PC-9 (cell line): ENCODE data around the gene SPATC1L. TPM values are rescaled to one million over a fixed set of nuclear protein-coding genes. Genes with fewer than 3 reads are reported as not detected.

Experiments used
- BruUV-seq: library from RNA; stranded (reverse); fragments of 400-500 nt; replicated peaks from 2 replicates; lab custom pipeline; 2021; lab: Mats Ljungman, UMichigan
- CTCF ChIA-PET: fragments of 300-600 bp; sonication (Branson Sonifier 250); formaldehyde crosslinking; loops from one replicate; lab custom pipeline; 2022; ENCODE audit warnings: antibody characterized with exemption; lab: Charles Lee
- POLR2A ChIA-PET: fragments of 300-600 bp; sonication (Branson Sonifier 250); formaldehyde crosslinking; loops from one replicate; lab custom pipeline; 2022; ENCODE audit warnings: antibody characterized with exemption; ENCODE audit not compliant: unreplicated experiment; lab: Charles Lee
- DNase-seq, 2 experiments: peaks; one replicate each; pipeline versions ENCODE4 v3.0.0 to v3.0.0-alpha.2; 2015 to 2022; ENCODE audit warnings: mixed read lengths in 1 of 2
- H2AFZ ChIP-seq: fragments of 200-600 bp; sonication (generic); 2 replicates; pipeline ENCODE4 v1.8.1; 2017; ENCODE audit warnings: antibody characterized with exemption
- H3F3A ChIP-seq: fragments of 200-600 bp; sonication (generic); 2 replicates; pipeline ENCODE4 v1.8.1; 2017; ENCODE audit warnings: antibody characterized with exemption, mild to moderate bottlenecking, low read depth; ENCODE audit not compliant: insufficient read depth
- H3K27ac ChIP-seq: fragments of 200-600 bp; sonication (generic); 2 replicates; pipeline ENCODE4 v1.6.1; 2016; ENCODE audit warnings: mixed run types
- H3K27me3 ChIP-seq: fragments of 200-600 bp; sonication (generic); 2 replicates; pipeline ENCODE4 v1.6.1; 2016; ENCODE audit warnings: low read depth, mixed run types; ENCODE audit not compliant: insufficient read depth
- H3K36me3 ChIP-seq: fragments of 200-600 bp; sonication (generic); 2 replicates; pipeline ENCODE4 v1.6.1; 2016; ENCODE audit warnings: low read depth, mixed run types
- H3K4me1 ChIP-seq: fragments of 200-600 bp; sonication (generic); replicated peaks from 2 replicates; pipeline ENCODE4 v1.6.1; 2016; ENCODE audit warnings: mixed run types; ENCODE audit not compliant: insufficient read depth
- H3K4me2 ChIP-seq: fragments of 200-600 bp; sonication (generic); 2 replicates; pipeline ENCODE4 v1.6.1; 2017; ENCODE audit warnings: mixed run types
- H3K4me3 ChIP-seq: fragments of 200-600 bp; sonication (generic); 2 replicates; pipeline ENCODE4 v1.6.1; 2016; ENCODE audit warnings: mixed run types
- H3K79me2 ChIP-seq: fragments of 200-600 bp; sonication (generic); 2 replicates; pipeline ENCODE4 v1.6.1; 2017; ENCODE audit warnings: low read depth, mixed run types
- H3K9me2 ChIP-seq: fragments of 200-600 bp; sonication (generic); 2 replicates; pipeline ENCODE4 v1.8.1; 2017; ENCODE audit warnings: mild to moderate bottlenecking; ENCODE audit not compliant: insufficient read depth
- H3K9me3 ChIP-seq: fragments of 200-600 bp; sonication (generic); 2 replicates; pipeline ENCODE4 v1.8.1; 2016; ENCODE audit warnings: low read depth; ENCODE audit not compliant: insufficient read depth
- H4K20me1 ChIP-seq: fragments of 200-600 bp; sonication (generic); 2 replicates; pipeline ENCODE4 v1.8.1; 2017; ENCODE audit not compliant: insufficient read depth
- EZH2 ChIP-seq: fragments of 200-600 bp; sonication (generic); IDR thresholded peaks from 2 replicates; pipeline ENCODE4 v1.8.0; 2017; ENCODE audit warnings: antibody characterized with exemption, low read depth
- intact Hi-C: fragments of 100-400 bp; cut with micrococcal nuclease; formaldehyde crosslinking; loops from one replicate; pipeline ENCODE4 v1.10.0; 2022; ENCODE audit not compliant: unreplicated experiment
- total RNA-seq: library from RNA; stranded (reverse); gene quantifications from 2 replicates; pipeline ENCODE4 v1.2.3, GENCODE V29; 2021
- TF ChIP-seq, protein P1 (sequence below): fragments of 200-600 bp; sonication (generic); conservative IDR thresholded peaks from 2 replicates; pipeline ENCODE4 v1.6.1; 2017; ENCODE audit warnings: mixed run types, antibody characterized with exemption, mild to moderate bottlenecking, moderate library complexity

The SPATC1L gene
- total RNA-seq, 1 experiment from 2014 or later, result 32.7 TPM

DNA sequence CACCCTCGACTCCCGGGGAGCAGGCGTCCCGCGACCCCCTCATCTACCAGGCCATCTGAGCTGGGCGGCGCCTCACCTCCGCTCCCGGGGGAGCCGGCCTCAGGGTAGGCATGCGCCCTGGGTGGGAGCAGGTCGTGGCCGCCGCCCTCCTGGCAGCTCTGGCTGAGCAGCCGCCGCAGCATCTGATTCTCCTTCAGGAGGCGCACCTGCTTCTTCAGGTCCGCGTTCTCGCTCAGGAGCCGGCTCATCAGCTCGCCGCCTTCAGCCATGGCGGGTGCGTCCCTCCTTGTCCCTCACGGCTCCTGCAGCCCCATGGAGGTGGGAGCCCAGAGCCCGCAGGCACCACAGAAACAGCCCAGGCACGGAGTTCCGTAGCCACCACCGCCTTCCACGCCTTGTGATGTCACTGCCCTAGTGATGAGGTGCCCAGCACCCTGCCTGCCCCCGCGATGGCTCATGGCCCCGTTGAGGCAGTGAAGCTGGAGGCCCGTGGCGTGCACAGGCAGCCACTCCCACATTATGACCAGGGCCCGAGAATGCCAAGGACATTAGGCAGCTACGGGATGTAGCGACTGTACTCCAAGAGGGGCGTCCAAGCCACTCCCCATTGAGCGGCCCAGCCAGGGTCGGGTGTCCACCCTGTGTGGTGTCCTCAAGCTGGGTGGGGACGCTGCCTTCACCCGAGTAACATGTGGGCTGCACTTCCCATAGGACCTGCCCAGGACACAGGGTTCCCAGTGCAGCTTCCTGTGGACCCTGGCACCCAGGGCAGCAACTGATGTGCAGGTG lies 1.5 kb downstream of the SPATC1L start:
- H4K20me1 ChIP-seq, result no peaks in the 10 kb centered on the region
- no peaks in the 10 kb centered on the region for H3K79me2 ChIP-seq
- H3K4me1 ChIP-seq, result no peaks in the 10 kb centered on the region
- TF ChIP-seq, protein P1, sequence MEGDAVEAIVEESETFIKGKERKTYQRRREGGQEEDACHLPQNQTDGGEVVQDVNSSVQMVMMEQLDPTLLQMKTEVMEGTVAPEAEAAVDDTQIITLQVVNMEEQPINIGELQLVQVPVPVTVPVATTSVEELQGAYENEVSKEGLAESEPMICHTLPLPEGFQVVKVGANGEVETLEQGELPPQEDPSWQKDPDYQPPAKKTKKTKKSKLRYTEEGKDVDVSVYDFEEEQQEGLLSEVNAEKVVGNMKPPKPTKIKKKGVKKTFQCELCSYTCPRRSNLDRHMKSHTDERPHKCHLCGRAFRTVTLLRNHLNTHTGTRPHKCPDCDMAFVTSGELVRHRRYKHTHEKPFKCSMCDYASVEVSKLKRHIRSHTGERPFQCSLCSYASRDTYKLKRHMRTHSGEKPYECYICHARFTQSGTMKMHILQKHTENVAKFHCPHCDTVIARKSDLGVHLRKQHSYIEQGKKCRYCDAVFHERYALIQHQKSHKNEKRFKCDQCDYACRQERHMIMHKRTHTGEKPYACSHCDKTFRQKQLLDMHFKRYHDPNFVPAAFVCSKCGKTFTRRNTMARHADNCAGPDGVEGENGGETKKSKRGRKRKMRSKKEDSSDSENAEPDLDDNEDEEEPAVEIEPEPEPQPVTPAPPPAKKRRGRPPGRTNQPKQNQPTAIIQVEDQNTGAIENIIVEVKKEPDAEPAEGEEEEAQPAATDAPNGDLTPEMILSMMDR, result no peak
- TF ChIP-seq EZH2, result no peak
- no peak overlapping the region for H3K27ac ChIP-seq
- no peaks in the 10 kb centered on the region for H3F3A ChIP-seq
- ChIA-PET POLR2A (no interaction called here), CTCF (no interaction called here)
- no peak overlapping the region for H3K4me3 ChIP-seq
- no peaks in the 10 kb centered on the region for H3K9me2 ChIP-seq
- H3K27me3 ChIP-seq, result no peaks in the 10 kb centered on the region
- no peak overlapping the region for H3K4me2 ChIP-seq
- H3K36me3 ChIP-seq, result no peaks in the 10 kb centered on the region
- intact Hi-C loops, result no loop called here
- no peak for DNase-seq
- no peaks in the 10 kb centered on the region for H3K9me3 ChIP-seq
- BruUV-seq, result no TSS peak
- H2AFZ ChIP-seq, result no peak overlapping the region

DNA sequence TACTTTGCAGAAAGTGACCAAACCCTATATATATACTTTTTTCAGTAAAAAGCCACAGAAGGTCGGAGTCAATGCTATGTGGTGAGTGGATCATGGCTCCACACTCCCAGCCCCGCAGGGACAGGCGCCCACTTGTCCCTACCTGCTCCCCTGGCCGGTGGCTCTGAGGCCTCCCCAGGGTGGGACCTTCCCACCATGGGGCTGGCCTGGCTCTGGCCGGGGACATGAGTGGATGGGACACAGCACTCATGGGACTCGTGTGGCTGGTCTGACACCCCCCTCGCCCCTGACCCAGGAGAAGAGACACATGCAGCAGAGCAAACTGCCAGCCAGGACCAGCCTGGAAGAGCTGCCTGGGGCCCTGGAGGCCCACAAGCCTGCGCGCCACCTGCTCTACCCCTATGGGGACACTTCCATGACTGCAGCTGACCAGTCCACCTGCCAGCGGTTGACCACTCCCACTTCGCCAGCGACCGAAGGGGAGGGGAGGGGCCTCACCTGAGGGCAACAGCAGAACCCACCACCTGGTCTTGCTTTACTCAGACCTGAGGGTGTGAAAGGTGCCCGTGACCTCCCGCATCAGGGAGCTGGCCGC lies 2.2 kb downstream of the SPATC1L start:
- no peaks in the 10 kb centered on the region for H3K27me3 ChIP-seq
- no peaks in the 10 kb centered on the region for H3K9me3 ChIP-seq
- ChIA-PET CTCF (no interaction called here), POLR2A (no interaction called here)
- no peaks in the 10 kb centered on the region for H3K79me2 ChIP-seq
- H3K4me1 ChIP-seq, result no peaks in the 10 kb centered on the region
- H3K27ac ChIP-seq, result no peak overlapping the region
- DNase-seq, result no peak
- no peaks in the 10 kb centered on the region for H3K9me2 ChIP-seq
- no peak overlapping the region for H2AFZ ChIP-seq
- H3K4me2 ChIP-seq, result no peak overlapping the region
- H3K36me3 ChIP-seq, result no peaks in the 10 kb centered on the region
- H4K20me1 ChIP-seq, result no peaks in the 10 kb centered on the region
- TF ChIP-seq, protein P1, result no peak
- TF ChIP-seq EZH2, result no peak
- H3K4me3 ChIP-seq, result no peak overlapping the region
- BruUV-seq, result no TSS peak
- H3F3A ChIP-seq, result no peaks in the 10 kb centered on the region
- intact Hi-C loops, result no loop called here

DNA sequence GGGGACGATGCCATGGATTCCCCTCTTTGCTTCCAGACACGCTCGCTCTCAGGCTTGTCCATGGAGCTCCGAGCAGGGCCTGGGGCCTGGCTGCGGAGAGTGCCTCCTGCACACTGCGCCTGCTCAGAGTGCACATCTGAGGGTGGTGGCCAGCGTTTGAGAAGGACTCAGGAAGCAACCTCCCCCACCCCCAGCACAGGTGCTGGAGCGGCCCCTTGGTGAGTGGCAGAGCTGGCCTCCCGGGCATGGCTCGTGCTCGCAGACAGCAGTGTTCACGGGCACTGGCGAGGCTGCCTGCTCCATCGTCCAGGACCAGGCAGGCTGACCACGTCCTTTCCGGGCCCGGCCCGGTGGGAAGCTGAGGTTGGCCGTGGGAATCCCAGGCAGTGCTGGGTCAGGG lies 2.8 kb downstream of the SPATC1L start:
- no peak for TF ChIP-seq EZH2
- TF ChIP-seq, protein P1, result no peak
- ChIA-PET CTCF (no interaction called here), POLR2A (no interaction called here)
- Histone ChIP-seq H2AFZ (no peak overlapping the region), H4K20me1 (no peaks in the 10 kb centered on the region), H3K36me3 (no peaks in the 10 kb centered on the region), H3K4me1 (no peaks in the 10 kb centered on the region), H3K27me3 (no peaks in the 10 kb centered on the region), H3K9me2 (no peaks in the 10 kb centered on the region), H3K4me2 (no peak overlapping the region), H3K27ac (no peak overlapping the region), H3F3A (no peaks in the 10 kb centered on the region), H3K79me2 (no peaks in the 10 kb centered on the region), H3K4me3 (no peak overlapping the region), H3K9me3 (no peaks in the 10 kb centered on the region)
- no TSS peak for BruUV-seq
- DNase-seq, result no peak
- intact Hi-C loops, result no loop called here
